ENCODE results near the gene FAM131B.

DNA sequence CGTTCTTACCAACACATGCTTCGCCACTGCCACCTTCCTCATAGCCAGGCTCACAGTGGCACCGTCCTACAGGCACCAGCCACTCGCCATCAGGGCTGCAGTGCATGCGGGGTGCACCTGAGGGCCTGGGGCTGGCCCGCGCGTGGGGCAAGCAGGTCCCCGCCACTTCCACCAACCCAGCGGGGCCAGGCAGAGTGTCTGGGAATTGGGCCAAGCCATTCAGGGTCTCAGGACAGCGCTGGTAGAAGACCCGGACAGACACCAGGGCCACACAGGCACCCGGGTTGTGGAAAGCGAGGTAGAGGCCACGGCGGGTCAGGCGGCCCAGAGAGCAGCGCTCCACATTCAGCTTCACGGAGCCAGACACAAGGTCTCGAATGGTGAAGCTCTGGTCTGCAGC is 37.1 kb upstream of the FAM131B start:
- TF ChIP-seq, protein P1, sequence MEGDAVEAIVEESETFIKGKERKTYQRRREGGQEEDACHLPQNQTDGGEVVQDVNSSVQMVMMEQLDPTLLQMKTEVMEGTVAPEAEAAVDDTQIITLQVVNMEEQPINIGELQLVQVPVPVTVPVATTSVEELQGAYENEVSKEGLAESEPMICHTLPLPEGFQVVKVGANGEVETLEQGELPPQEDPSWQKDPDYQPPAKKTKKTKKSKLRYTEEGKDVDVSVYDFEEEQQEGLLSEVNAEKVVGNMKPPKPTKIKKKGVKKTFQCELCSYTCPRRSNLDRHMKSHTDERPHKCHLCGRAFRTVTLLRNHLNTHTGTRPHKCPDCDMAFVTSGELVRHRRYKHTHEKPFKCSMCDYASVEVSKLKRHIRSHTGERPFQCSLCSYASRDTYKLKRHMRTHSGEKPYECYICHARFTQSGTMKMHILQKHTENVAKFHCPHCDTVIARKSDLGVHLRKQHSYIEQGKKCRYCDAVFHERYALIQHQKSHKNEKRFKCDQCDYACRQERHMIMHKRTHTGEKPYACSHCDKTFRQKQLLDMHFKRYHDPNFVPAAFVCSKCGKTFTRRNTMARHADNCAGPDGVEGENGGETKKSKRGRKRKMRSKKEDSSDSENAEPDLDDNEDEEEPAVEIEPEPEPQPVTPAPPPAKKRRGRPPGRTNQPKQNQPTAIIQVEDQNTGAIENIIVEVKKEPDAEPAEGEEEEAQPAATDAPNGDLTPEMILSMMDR (IDR thresholded peaks at IDR 0.05 in 8 of 11, conservative IDR thresholded peaks at IDR 0.05 in 3 of 11): no peak
- no peak for TF ChIP-seq POLR2A (IDR thresholded peaks at IDR 0.05)

Measured in spleen (tissue), 7 donors.